IPS-20b (cell line): ENCODE measurements around the gene OSER1.

Source experiments
- H3K27ac ChIP-seq: one replicate; pipeline ENCODE4 v1.5.1; 2013; ENCODE audit warnings: low read length
- H3K27me3 ChIP-seq: 2 replicates; pipeline ENCODE4 v1.6.1; 2013; ENCODE audit warnings: mild to moderate bottlenecking, low read length, inconsistent platforms; ENCODE audit not compliant: insufficient read depth
- H3K36me3 ChIP-seq: 2 replicates; pipeline ENCODE4 v1.6.1; 2013; ENCODE audit warnings: low read depth, mild to moderate bottlenecking, inconsistent platforms, low read length, moderate library complexity; ENCODE audit not compliant: insufficient read depth
- H3K4me1 ChIP-seq: 2 replicates; pipeline ENCODE4 v1.6.1; 2013; ENCODE audit warnings: mild to moderate bottlenecking, control low read depth, inconsistent platforms, low read length, moderate library complexity; ENCODE audit not compliant: insufficient read depth
- H3K4me3 ChIP-seq: 2 replicates; pipeline ENCODE4 v1.5.1; 2013; ENCODE audit warnings: mild to moderate bottlenecking, low read length, inconsistent platforms
- H3K9ac ChIP-seq: 2 replicates; pipeline ENCODE4 v1.6.1; 2013; ENCODE audit warnings: low read depth, mild to moderate bottlenecking, inconsistent platforms, low read length, moderate library complexity
- H3K9me3 ChIP-seq: 2 replicates; pipeline ENCODE4 v1.6.1; 2013; ENCODE audit warnings: mild to moderate bottlenecking, low read depth, low read length, inconsistent platforms; ENCODE audit not compliant: insufficient read depth

Gene OSER1

DNA sequence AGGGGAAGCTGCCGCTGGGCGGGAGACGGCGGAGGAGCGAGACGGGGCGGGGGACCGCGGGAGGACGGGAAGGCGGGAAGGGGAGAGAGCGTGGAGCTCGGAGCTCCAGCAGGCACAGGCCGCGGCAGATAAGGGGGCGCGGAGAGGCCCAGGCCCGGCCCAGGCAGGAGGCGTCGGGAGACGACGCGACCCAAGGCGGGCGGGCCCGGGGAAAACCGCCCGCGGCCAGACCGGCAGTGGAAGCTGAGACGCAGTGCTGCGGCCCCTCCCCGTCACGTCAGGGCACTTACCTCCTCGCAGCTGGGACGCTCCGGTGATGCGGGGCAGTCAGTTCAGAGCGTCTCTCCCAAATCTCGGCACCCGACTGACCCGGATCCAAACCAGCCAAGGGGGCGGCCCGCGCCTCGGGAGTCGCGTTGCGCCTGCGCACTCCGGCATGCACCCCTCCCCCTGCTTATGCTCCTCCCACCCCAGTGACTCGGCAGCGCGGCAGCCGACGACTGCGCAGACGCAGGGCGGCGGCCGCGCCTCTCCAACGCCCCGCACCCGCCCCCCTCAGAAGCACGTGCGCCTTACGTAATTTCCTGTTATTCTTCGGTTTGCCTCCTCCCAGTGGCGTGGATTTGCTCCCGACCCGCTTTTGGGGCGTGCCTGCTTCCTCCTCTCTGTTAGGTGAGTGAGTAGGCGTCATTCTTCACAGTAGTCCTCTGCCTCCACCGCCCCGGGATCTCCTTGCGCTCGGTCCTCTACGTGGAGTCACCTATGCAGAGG lies at the start of gene OSER1:
TSS of gene OSER1 (minus strand) at position 366 of the 771 bp plus-strand sequence. CDS start 3,814 bp downstream, outside the sequence.
- no peaks in the 10 kb centered on the region for H3K27me3 ChIP-seq
- H3K4me3 ChIP-seq = peak within 1 kb of the TSS; percentile 99
- peak within 1 kb of the TSS; percentile 93 for H3K9ac ChIP-seq
- no peaks in the 10 kb centered on the region for H3K9me3 ChIP-seq
- peaks cover 9% of the 10 kb centered on the region; the same call in 1 of the 2 replicates for H3K36me3 ChIP-seq
- peak within 1 kb of the TSS; percentile 92 for H3K27ac ChIP-seq
- peaks cover 11% of the 10 kb centered on the region for H3K4me1 ChIP-seq

- no peak overlapping the region for H3K4me3 ChIP-seq
- no peak overlapping the region for H3K9ac ChIP-seq
- H3K4me1 ChIP-seq = peaks cover 2% of the 10 kb centered on the region; the same call in 1 of the 2 replicates
- no peak overlapping the region for H3K27ac ChIP-seq
- H3K36me3 ChIP-seq = no peaks in the 10 kb centered on the region
- no peaks in the 10 kb centered on the region for H3K27me3 ChIP-seq
- no peaks in the 10 kb centered on the region for H3K9me3 ChIP-seq
Measured at GRCh38 chr20:44258226-44258890, 47.8 kb upstream of the OSER1 start.

DNA sequence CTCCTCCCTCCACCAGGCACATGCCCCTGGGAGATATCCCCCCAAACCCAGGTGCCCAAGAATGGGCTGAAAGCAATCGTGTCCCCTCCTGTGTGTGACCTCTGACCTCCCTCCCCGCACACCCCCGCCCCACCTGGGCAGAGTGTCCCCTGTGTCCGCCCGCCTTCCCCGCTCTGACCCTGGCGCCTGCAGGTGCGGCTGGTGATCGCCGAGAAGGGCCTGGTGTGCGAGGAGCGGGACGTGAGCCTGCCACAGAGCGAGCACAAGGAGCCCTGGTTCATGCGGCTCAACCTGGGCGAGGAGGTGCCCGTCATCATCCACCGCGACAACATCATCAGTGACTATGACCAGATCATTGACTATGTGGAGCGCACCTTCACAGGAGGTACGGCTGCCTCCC lies 46.4 kb upstream of the OSER1 start:
- H3K9ac ChIP-seq = no peak overlapping the region
- peaks cover 3% of the 10 kb centered on the region; the same call in 1 of the 2 replicates for H3K4me1 ChIP-seq

GRCh38 chr20:44255942-44256341 lies 45.4 kb upstream of the OSER1 start:
- Histone ChIP-seq H3K9ac (no peak overlapping the region), H3K36me3 (no peaks in the 10 kb centered on the region), H3K4me1 (peaks cover 3% of the 10 kb centered on the region; the same call in 1 of the 2 replicates), H3K9me3 (no peaks in the 10 kb centered on the region), H3K27me3 (no peaks in the 10 kb centered on the region), H3K27ac (no peak overlapping the region), H3K4me3 (no peak overlapping the region)

More for the DNA sequence above, 46.4 kb upstream of the OSER1 start:
- H3K27ac ChIP-seq = no peak overlapping the region
- no peaks in the 10 kb centered on the region for H3K27me3 ChIP-seq
- no peak overlapping the region for H3K4me3 ChIP-seq
- H3K9me3 ChIP-seq = no peaks in the 10 kb centered on the region
- no peaks in the 10 kb centered on the region for H3K36me3 ChIP-seq

GRCh38 chr20:44254073-44254472 lies 43.5 kb upstream of the OSER1 start:
- peaks cover 3% of the 10 kb centered on the region; the same call in 1 of the 2 replicates for H3K4me1 ChIP-seq
- no peak overlapping the region for H3K27ac ChIP-seq
- H3K9ac ChIP-seq = no peak overlapping the region; the same call in 1 of the 2 replicates
- H3K27me3 ChIP-seq = no peaks in the 10 kb centered on the region
- H3K36me3 ChIP-seq = no peaks in the 10 kb centered on the region
- no peaks in the 10 kb centered on the region for H3K9me3 ChIP-seq
- no peak overlapping the region for H3K4me3 ChIP-seq

- Histone ChIP-seq H3K9me3 (no peaks in the 10 kb centered on the region), H3K9ac (no peak overlapping the region; the same call in 1 of the 2 replicates), H3K27ac (no peak overlapping the region), H3K4me1 (peaks cover 3% of the 10 kb centered on the region; the same call in 1 of the 2 replicates), H3K27me3 (no peaks in the 10 kb centered on the region), H3K4me3 (no peak overlapping the region), H3K36me3 (no peaks in the 10 kb centered on the region)
Measured at GRCh38 chr20:44253528-44253927, 43.0 kb upstream of the OSER1 start.

DNA sequence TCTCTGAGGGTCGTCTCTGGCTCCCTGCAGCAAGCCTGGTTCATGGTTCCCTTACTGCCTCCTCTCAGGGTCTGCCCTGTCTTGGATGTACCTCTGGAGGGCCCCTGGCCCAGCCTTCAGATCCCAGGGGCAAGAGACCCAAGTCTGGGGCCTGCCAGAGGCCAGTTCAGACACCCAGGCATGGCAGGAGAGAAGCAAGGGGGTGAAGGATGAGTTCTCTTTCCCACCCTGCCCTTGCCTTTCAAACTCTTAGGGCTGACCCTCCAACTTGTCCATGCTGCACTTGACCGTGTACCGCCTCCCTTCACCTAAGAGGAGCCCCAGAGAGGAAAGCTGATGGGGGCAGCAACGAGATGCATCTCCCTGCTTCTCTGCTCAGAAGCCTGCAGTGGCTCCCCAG lies 40.7 kb upstream of the OSER1 start:
- Histone ChIP-seq H3K36me3 (no peaks in the 10 kb centered on the region), H3K4me1 (peaks cover 3% of the 10 kb centered on the region; the same call in 1 of the 2 replicates), H3K9me3 (no peaks in the 10 kb centered on the region), H3K27ac (no peak overlapping the region), H3K9ac (no peak overlapping the region), H3K4me3 (no peak overlapping the region), H3K27me3 (peaks cover 11% of the 10 kb centered on the region; the same call in 1 of the 2 replicates)

- no peak overlapping the region for H3K27ac ChIP-seq
- H3K36me3 ChIP-seq = no peaks in the 10 kb centered on the region
- no peaks in the 10 kb centered on the region for H3K9me3 ChIP-seq
- H3K9ac ChIP-seq = no peak overlapping the region
- H3K27me3 ChIP-seq = peaks cover 13% of the 10 kb centered on the region; the same call in 1 of the 2 replicates
- H3K4me3 ChIP-seq = no peak overlapping the region; the same call in 1 of the 2 replicates
- peaks cover under 1% of the 10 kb centered on the region; the same call in 1 of the 2 replicates for H3K4me1 ChIP-seq
Measured at GRCh38 chr20:44248410-44248759, 37.8 kb upstream of the OSER1 start.

GRCh38 chr20:44247586-44248409 lies 37.2 kb upstream of the OSER1 start:
- peak overlapping the region; percentile 81 for H3K4me3 ChIP-seq
- H3K9ac ChIP-seq = peak overlapping the region; percentile 41; the same call in 1 of the 2 replicates
- H3K4me1 ChIP-seq = no peaks in the 10 kb centered on the region
- peaks cover 13% of the 10 kb centered on the region; the same call in 1 of the 2 replicates for H3K27me3 ChIP-seq
- H3K9me3 ChIP-seq = no peaks in the 10 kb centered on the region
- H3K36me3 ChIP-seq = no peaks in the 10 kb centered on the region
- H3K27ac ChIP-seq = no peak overlapping the region

GRCh38 chr20:44247131-44247571 lies 36.6 kb upstream of the OSER1 start, which contains the start of gene GDAP1L1:
GDAP1L1 (plus strand) TSS chr20:44247308; CDS start chr20:44247335, 27 bp downstream.
- Histone ChIP-seq H3K9me3 (no peaks in the 10 kb centered on the region), H3K36me3 (no peaks in the 10 kb centered on the region), H3K4me1 (no peaks in the 10 kb centered on the region), H3K9ac (peak within 1 kb of the TSS; percentile 41; the same call in 1 of the 2 replicates), H3K27me3 (peaks cover 13% of the 10 kb centered on the region; the same call in 1 of the 2 replicates), H3K27ac (no peak within 1 kb of the TSS), H3K4me3 (peak within 1 kb of the TSS; percentile 81)

DNA sequence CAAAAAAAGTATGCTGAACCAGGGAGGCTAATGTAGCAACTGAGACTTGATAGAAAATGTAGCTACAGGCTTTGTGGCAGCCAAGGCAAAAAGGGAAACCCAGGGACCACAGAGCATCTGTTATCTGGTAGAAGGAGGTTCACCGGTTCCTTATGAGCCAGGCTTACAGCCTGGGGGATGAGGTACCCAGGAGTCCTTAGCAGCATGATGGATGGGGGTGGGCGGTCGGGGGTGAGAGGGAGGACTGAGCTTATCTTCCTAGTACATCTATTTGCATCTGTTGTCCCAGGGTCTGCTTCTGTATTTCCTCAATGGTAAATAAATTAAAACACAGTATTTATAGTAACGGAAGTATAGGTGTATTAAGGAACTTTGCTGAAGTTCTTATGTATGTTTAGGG lies 35.4 kb upstream of the OSER1 start:
- H3K4me3 ChIP-seq = no peak overlapping the region
- no peak overlapping the region for H3K9ac ChIP-seq
- no peak overlapping the region for H3K27ac ChIP-seq
- H3K9me3 ChIP-seq = no peaks in the 10 kb centered on the region
- peaks cover 13% of the 10 kb centered on the region; the same call in 1 of the 2 replicates for H3K27me3 ChIP-seq
- H3K4me1 ChIP-seq = no peaks in the 10 kb centered on the region
- H3K36me3 ChIP-seq = no peaks in the 10 kb centered on the region
